ENCODE data around the gene ZRANB1.

DNA sequence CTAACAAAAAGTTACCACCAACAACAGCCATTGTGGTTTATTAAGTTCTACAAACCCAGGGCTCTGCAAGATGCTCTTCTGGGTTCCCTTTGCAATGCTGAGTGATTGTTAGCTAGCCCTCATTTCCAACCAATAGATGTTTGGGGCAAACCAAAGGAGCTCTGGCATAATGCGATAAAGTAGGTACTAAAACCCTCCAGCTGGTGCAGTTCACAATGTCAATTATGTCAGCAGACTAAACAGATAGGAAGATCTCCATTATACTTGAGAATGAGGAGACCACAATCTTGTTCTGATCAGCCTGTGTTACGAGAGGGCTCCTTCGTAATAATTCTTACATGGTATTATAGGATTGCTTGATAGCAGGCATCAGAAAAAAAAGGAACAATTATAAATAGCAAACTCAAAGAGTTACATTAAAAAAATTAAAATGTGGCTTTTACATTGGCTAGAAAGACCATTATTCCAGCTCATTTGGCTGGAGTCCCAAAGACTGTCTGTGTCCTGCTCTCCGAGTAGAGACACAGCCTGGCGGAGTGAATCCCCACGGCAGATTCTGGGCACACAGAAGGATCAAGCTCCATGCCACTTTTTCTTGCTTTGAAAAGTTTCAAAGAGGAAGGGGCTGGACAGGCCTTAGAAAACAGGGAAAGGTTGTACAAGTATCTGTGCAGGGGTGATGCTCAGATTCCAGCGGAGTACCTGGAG lies 93.8 kb downstream of the ZRANB1 start:
- no peak for TF ChIP-seq TAF1 (IDR thresholded peaks at IDR 0.05; ENCODE audit: borderline replicate concordance, low read depth, low read length)
- no peak for TF ChIP-seq ZNF24 (IDR thresholded peaks at IDR 0.05)
- TF ChIP-seq CHD1 (IDR thresholded peaks at IDR 0.05; ENCODE audit: low read depth, low read length), result no peak
- no peak for TF ChIP-seq MLLT1 (IDR thresholded peaks at IDR 0.05)
- TF ChIP-seq, protein P1, sequence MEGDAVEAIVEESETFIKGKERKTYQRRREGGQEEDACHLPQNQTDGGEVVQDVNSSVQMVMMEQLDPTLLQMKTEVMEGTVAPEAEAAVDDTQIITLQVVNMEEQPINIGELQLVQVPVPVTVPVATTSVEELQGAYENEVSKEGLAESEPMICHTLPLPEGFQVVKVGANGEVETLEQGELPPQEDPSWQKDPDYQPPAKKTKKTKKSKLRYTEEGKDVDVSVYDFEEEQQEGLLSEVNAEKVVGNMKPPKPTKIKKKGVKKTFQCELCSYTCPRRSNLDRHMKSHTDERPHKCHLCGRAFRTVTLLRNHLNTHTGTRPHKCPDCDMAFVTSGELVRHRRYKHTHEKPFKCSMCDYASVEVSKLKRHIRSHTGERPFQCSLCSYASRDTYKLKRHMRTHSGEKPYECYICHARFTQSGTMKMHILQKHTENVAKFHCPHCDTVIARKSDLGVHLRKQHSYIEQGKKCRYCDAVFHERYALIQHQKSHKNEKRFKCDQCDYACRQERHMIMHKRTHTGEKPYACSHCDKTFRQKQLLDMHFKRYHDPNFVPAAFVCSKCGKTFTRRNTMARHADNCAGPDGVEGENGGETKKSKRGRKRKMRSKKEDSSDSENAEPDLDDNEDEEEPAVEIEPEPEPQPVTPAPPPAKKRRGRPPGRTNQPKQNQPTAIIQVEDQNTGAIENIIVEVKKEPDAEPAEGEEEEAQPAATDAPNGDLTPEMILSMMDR (IDR thresholded peaks at IDR 0.05 in 2 of 3, conservative IDR thresholded peaks at IDR 0.05 in 1 of 3; ENCODE audit: control insufficient read depth in 2 of 3, extremely low read depth in 1 of 3, insufficient read depth in 1 of 3, low read depth in 3 of 3, low read length in 3 of 3), result no peak
- no peak for TF ChIP-seq YY1 (IDR thresholded peaks at IDR 0.05; ENCODE audit: low read depth, low read length)
- no peak for TF ChIP-seq ZNF274 (IDR thresholded peaks at IDR 0.05; ENCODE audit: insufficient read depth, insufficient read length)
- TF ChIP-seq HCFC1 (IDR thresholded peaks at IDR 0.05; ENCODE audit: low read length), result no peak
- no peak for TF ChIP-seq BRCA1 (IDR thresholded peaks at IDR 0.05; ENCODE audit: low read depth, low read length)
- TF ChIP-seq, protein P2, sequence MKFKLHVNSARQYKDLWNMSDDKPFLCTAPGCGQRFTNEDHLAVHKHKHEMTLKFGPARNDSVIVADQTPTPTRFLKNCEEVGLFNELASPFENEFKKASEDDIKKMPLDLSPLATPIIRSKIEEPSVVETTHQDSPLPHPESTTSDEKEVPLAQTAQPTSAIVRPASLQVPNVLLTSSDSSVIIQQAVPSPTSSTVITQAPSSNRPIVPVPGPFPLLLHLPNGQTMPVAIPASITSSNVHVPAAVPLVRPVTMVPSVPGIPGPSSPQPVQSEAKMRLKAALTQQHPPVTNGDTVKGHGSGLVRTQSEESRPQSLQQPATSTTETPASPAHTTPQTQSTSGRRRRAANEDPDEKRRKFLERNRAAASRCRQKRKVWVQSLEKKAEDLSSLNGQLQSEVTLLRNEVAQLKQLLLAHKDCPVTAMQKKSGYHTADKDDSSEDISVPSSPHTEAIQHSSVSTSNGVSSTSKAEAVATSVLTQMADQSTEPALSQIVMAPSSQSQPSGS (IDR thresholded peaks at IDR 0.05; ENCODE audit: low read length), result no peak
- no peak for TF ChIP-seq NFXL1 (IDR thresholded peaks at IDR 0.05; ENCODE audit: borderline replicate concordance)
- no peak for TF ChIP-seq CBFB (IDR thresholded peaks at IDR 0.05; ENCODE audit: low read depth)
- TF ChIP-seq RELA (IDR thresholded peaks at IDR 0.05; ENCODE audit: borderline replicate concordance, partially characterized antibody), result no peak
- TF ChIP-seq RFX5 (IDR thresholded peaks at IDR 0.05; ENCODE audit: low read depth, low read length), result no peak
